Fibroblast of gingiva (primary cell): ENCODE measurements around the gene MYBPC3.
"Not testable (repeated sequence)": the region's sequence is repeated elsewhere in the genome, so short reads cannot be mapped to it uniquely, and the experiment has no call there.

ENCODE experiments used
- DNase-seq: peaks from one replicate; pipeline ENCODE4 v3.0.0-alpha.2; 2011; ENCODE audit warnings: low read depth

Gene MYBPC3

GRCh38 chr11:47318166-47318565, 34.3 kb downstream of the MYBPC3 start:
- DNase-seq = no peak

- DNase-seq = no peak
Observed at GRCh38 chr11:47317064-47317828, 35.3 kb downstream of the MYBPC3 start.

- not testable (repeated sequence) for DNase-seq
Observed at GRCh38 chr11:47316501-47316900, 36.0 kb downstream of the MYBPC3 start.

GRCh38 chr11:47314992-47315391, 37.5 kb downstream of the MYBPC3 start:
- DNase-seq = no peak

- DNase-seq = no peak
Observed at GRCh38 chr11:47308050-47308823, 44.3 kb downstream of the MYBPC3 start.

- DNase-seq = no peak
Observed at GRCh38 chr11:47306484-47306844, 46.0 kb downstream of the MYBPC3 start.

GRCh38 chr11:47305734-47306483, 46.6 kb downstream of the MYBPC3 start:
- peak; percentile 33 for DNase-seq

- no peak for DNase-seq
Observed at GRCh38 chr11:47302853-47303252, 49.6 kb downstream of the MYBPC3 start.

GRCh38 chr11:47299078-47299477, 53.4 kb downstream of the MYBPC3 start:
- no peak for DNase-seq

GRCh38 chr11:47296045-47296444, 56.5 kb downstream of the MYBPC3 start:
- DNase-seq = no peak

- DNase-seq = no peak
Observed at GRCh38 chr11:47295385-47295784, 57.1 kb downstream of the MYBPC3 start.

- no peak for DNase-seq
Observed at GRCh38 chr11:47289856-47290255, 62.6 kb downstream of the MYBPC3 start.

- no peak for DNase-seq
Observed at GRCh38 chr11:47288066-47288465, 64.4 kb downstream of the MYBPC3 start.

GRCh38 chr11:47285969-47286770, 66.3 kb downstream of the MYBPC3 start:
- DNase-seq = no peak

- no peak for DNase-seq
Observed at GRCh38 chr11:47284151-47284550, 68.4 kb downstream of the MYBPC3 start.

- no peak for DNase-seq
Observed at GRCh38 chr11:47282462-47282861, 70.0 kb downstream of the MYBPC3 start.
